Astrocyte of the cerebellum (primary cell): ENCODE measurements around the gene KRTAP4-16.
"Not testable (repeated sequence)": the region's sequence is repeated elsewhere in the genome, so short reads cannot be mapped to it uniquely, and the experiment has no call there.

Source experiments
- DNase-seq: peaks from one replicate; pipeline ENCODE4 v3.0.0-alpha.2; 2011; ENCODE audit warnings: low read depth
- H3K4me3 ChIP-seq: 2 replicates; pipeline ENCODE4 v1.5.1; 2011; ENCODE audit warnings: mild to moderate bottlenecking, low read depth, low read length, moderate library complexity
- CTCF ChIP-seq: IDR thresholded peaks from 2 replicates; pipeline ENCODE4 v1.5.1; 2012; ENCODE audit warnings: low read length, low read depth, moderate library complexity, mild to moderate bottlenecking; ENCODE audit errors: missing control alignments
- in situ Hi-C: cut with HindIII; loops from 2 replicates; pipeline ENCODE4 v1.10.0; 2017; ENCODE audit warnings: low sequenced_read_pairs

KRTAP4-16 gene

DNA sequence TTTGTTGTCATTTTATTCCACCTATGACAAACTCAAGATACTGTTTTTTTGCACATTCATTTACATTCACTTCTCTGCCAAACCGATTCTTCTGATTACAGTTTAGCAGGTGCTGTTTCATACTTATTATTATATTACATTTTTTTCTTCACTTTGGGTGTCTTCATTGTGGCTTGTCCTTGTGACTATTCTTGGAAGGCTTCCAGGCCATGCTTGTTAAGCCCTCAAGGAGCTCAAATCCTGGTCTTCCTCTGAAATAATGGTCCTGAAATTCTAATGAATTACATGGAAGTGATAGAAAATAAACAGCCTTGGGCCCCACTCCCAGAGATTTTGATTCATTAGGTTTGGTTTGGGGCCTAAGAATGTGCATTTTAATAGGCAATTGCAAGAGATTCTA, 37.7 kb downstream of the KRTAP4-16 start:
- in situ Hi-C loops, result no loop called here
- no peak overlapping the region for H3K4me3 ChIP-seq
- no peak for TF ChIP-seq CTCF
- DNase-seq, result no peak

DNA sequence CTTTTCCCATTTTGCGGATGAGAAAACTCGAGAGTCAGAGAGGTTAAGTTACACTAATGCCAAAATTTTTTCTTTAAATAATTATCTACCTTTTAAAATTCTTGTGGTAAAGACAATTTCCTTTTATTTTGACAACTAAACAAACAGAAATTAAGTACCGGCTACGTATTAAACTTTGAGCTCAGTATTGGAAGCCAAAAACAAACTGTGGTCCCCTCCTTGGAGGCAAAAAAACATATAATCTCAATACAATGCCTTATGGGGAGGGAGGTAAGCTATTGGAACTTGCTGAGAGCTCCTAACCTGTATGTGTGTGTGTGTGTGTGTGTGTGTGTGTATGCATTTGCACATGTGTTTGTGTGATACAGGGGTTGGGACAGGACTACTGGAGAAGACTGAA, 38.6 kb downstream of the KRTAP4-16 start:
- no peak for TF ChIP-seq CTCF
- in situ Hi-C loops, result no loop called here
- no peak for DNase-seq
- no peak overlapping the region for H3K4me3 ChIP-seq

- peak; percentile 79 for DNase-seq
- in situ Hi-C loops, result no loop called here
- H3K4me3 ChIP-seq, result no peak overlapping the region
- no peak for TF ChIP-seq CTCF
These were observed 40.0 kb downstream of the KRTAP4-16 start for GRCh38 chr17:41061964-41062363.

GRCh38 chr17:41060052-41060604, 41.9 kb downstream of the KRTAP4-16 start, which contains the start of gene KRTAP2-3:
Gene KRTAP2-3, minus strand, starts transcription at chr17:41060114. Its CDS starts 64 bp downstream, at chr17:41060050.
- peak; percentile 82 for DNase-seq
- TF ChIP-seq CTCF, result no peak

GRCh38 chr17:41059276-41060051, 42.5 kb downstream of the KRTAP4-16 start:
- H3K4me3 ChIP-seq, in situ Hi-C loops: not testable (repeated sequence)
- peak; percentile 57 for DNase-seq

More at GRCh38 chr17:41060052-41060604, 41.9 kb downstream of the KRTAP4-16 start, which contains the start of gene KRTAP2-3:
- H3K4me3 ChIP-seq, result no peak within 1 kb of the TSS
- in situ Hi-C loops, result no loop called here

GRCh38 chr17:41058741-41059140, 43.3 kb downstream of the KRTAP4-16 start:
- DNase-seq, result no peak
- H3K4me3 ChIP-seq, result no peak overlapping the region
- no peak for TF ChIP-seq CTCF
- in situ Hi-C loops, result no loop called here

GRCh38 chr17:41057547-41057946, 44.5 kb downstream of the KRTAP4-16 start:
- DNase-seq, result no peak
- H3K4me3 ChIP-seq, result no peak overlapping the region
- no peak for TF ChIP-seq CTCF
- in situ Hi-C loops, result no loop called here

DNA sequence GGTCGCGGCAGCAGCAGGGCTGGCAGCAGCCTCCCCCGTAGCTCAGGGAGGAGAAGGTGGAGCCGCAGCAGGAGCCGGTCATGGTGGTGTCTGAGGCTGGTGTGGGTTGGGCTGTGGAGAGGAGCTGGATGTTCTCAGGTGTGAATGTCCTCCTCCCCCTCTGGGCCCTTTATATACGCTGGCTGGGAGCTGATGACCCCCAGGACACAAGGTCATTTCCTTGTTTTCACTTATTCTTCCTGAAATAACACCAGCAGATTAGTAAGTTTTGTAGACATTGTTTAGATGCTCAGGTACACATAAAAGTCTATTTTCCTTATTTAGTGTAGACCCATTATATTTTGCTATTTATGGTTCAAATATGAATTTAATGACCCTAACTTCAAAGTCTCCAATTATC, 46.9 kb downstream of the KRTAP4-16 start, which contains the start of gene KRTAP2-2:
Gene KRTAP2-2 (minus strand): TSS at position 101 of the 400 bp plus-strand sequence. CDS start 19 bp downstream, at position 82.
- DNase-seq, in situ Hi-C loops, H3K4me3 ChIP-seq: not testable (repeated sequence)

DNA sequence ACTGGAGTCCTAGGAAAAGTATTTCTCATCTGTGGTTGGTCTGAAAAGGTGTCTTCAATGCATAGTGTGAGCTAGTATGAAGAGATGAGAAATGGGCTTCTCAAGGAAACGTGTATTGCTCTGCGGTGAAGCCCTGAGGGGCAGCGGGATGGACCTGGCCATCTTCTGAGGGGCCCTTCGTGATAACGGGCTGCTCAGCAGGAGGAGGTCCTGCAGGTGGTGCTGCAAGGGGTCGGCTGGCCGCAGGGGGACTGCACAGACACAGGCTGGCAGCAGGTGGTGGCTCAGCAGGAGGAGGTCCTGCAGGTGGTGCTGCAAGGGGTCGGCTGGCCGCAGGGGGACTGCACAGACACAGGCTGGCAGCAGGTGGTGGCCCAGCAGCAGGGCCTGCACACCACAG, 47.5 kb downstream of the KRTAP4-16 start:
- in situ Hi-C loops, H3K4me3 ChIP-seq, DNase-seq: not testable (repeated sequence)
